Activated T-cell treated with anti-CD3 and anti-CD28 coated beads for 24 hours (primary cell): ENCODE results near the gene NXPE4.

Experiments used
- DNase-seq: peaks from one replicate; pipeline ENCODE4 v3.0.0-alpha.2; 2020; ENCODE audit warnings: low read depth

The NXPE4 gene

DNA sequence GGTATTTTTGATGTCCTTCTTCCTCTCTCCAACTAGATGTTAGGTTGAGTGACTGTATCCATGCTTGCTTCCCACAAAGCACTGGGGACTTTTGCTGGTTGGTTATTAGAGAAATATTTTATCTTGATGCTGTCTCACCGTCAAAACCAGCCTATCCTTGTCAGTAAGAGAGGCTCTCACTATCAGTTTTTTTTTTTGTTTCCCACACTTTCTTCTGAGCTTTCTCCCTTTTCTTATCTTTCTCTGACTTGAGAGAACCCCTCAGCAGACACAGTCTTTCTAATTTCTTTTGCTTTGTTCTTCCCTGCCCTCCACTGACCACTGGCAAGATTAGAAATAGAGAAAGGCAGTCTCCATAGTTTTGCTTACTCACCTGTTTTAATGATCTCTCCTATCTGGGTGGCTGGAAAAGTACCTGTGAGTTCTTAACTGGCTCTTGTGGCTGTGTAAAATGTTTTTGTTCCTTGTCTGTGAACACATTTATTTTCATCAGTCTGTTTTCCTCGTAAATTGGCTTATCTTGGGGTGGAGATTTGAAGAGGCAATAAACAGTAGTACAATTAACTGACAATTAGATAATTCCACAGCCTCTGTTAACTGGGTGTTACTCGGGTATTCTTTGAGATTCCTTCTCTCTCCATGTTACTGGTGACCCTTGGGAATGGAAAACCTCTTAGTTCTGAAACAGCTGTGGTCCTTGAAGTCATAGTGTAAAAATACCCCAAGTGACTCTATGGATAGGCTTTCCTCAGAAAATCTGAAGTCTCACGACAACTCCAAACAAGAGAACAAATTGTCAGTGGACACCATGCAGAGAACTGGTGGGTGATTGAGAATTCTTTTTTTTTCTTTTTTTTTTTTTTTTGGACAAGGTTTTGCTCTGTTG is 35.9 kb downstream of the NXPE4 start, which contains the start of gene NXPE1:
TSS of gene NXPE1 (minus strand) at position 457 of the 886 bp plus-strand sequence. CDS start 8,680 bp downstream, outside the sequence.
- no peak for DNase-seq

GRCh38 chr11:114556135-114556534 is 39.5 kb downstream of the NXPE4 start:
- no peak for DNase-seq

GRCh38 chr11:114553642-114554041 is 41.9 kb downstream of the NXPE4 start:
- no peak for DNase-seq

GRCh38 chr11:114551060-114551459 is 44.5 kb downstream of the NXPE4 start:
- no peak for DNase-seq

- DNase-seq = no peak
Observed at GRCh38 chr11:114525682-114526081, 69.9 kb downstream of the NXPE4 start.

- no peak for DNase-seq
Observed at GRCh38 chr11:114524122-114524521, 71.5 kb downstream of the NXPE4 start.

GRCh38 chr11:114522818-114523217 is 72.8 kb downstream of the NXPE4 start:
- no peak for DNase-seq
